ENCODE measurements around the gene GEMIN2.

DNA sequence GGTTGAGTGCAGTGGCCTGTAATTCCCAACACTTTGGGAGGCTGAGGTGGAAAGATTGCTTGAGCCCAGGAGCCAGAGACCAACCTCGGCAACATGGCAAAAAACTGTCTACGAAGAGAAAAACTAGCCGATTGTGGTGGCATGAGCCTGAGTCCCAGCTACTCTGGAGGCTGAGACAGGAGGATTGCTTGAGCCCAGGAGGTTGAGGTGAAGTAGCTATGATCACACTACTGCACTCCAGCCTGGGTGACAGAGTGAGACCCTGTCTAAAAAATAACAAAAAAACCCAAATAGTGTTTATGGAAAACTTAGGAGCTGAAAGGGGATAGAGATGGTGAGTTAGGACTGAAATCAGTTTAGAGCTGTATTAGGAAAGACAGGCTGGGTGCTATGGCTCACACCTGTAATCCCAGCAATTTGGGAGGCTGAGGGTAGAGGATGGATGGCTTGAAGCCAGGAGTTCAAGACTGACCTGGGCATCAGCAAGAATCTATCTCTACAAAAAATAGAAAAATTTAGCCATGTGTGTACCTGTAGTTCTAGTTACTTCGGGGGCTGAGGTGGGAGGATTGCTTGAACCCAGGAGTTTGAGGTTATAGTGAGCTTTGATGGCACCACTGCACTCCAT is 70.6 kb downstream of the GEMIN2 start:
- TF ChIP-seq SP1 (IDR thresholded peaks at IDR 0.05), result no peak
- no peak for TF ChIP-seq ELF4 (IDR thresholded peaks at IDR 0.05)
- no peak for TF ChIP-seq BHLHE40 (IDR thresholded peaks at IDR 0.05; ENCODE audit: borderline replicate concordance)
- no peak for TF ChIP-seq SUZ12 (IDR thresholded peaks at IDR 0.05)
- no peak for TF ChIP-seq ARNT (IDR thresholded peaks at IDR 0.05)
- TF ChIP-seq FOXM1 (IDR thresholded peaks at IDR 0.05; ENCODE audit: borderline replicate concordance), result no peak
- TF ChIP-seq FOXK2 (IDR thresholded peaks at IDR 0.05), result no peak
